ENCODE data around the gene DPYD. TPM values are rescaled to one million over a fixed set of nuclear protein-coding genes. Genes with fewer than 3 reads are reported as not detected.

DPYD gene
- polyA plus RNA-seq, 1 of the 3 experiments (the other 2 are of a cell fraction): 23.0 TPM

GRCh38 chr1:97898948-97899347 lies 21.9 kb downstream of the DPYD start (continued):
- TF ChIP-seq REST (IDR thresholded peaks at IDR 0.05; ENCODE audit: low read depth, low read length) (no peak), MEF2A (IDR thresholded peaks at IDR 0.05; ENCODE audit: borderline replicate concordance, low read depth) (no peak), YY1 (IDR thresholded peaks at IDR 0.05; ENCODE audit: low read depth) (no peak), GABPA (IDR thresholded peaks at IDR 0.05; ENCODE audit: low read depth) (no peak), FOXJ3 (CRISPR knock-in tag; IDR thresholded peaks at IDR 0.05) (no peak)

- H3F3A ChIP-seq (replicated peaks; ENCODE audit: insufficient read depth): peaks cover 32% of the 10 kb centered on the region
- H4K20me1 ChIP-seq (ENCODE audit: insufficient read depth): peaks cover 9% of the 10 kb centered on the region
- ChIA-PET CTCF (interaction anchor here (1.0 to 1.2 kb wide), 2 partner anchors 9 to 14 kb away, joined by 3 read pairs; no protein-coding TSS in a partner anchor), POLR2A (no interaction called here)
- H3K27ac ChIP-seq (ENCODE audit: low read depth in 2 of 2, low read length in 1 of 2): no peak overlapping the region
- H3K9ac ChIP-seq: no peak overlapping the region
- H3K79me2 ChIP-seq (ENCODE audit: insufficient read depth): peaks cover 98% of the 10 kb centered on the region
- H3K9me3 ChIP-seq: no peaks in the 10 kb centered on the region
- H3K27me3 ChIP-seq (ENCODE audit: insufficient read depth): no peaks in the 10 kb centered on the region
- no peaks in the 10 kb centered on the region for H3K9me2 ChIP-seq
- H3K4me1 ChIP-seq (ENCODE audit: control insufficient read depth in 1 of 2, insufficient read depth in 2 of 2, low read depth in 1 of 2, low read length in 1 of 2): peaks cover 0 to 20% of the 10 kb centered on the region in 2 experiments; a peak in 2 of 4 replicates
- DNase-seq: no peak
- no peak for TF ChIP-seq IRF3 (IDR thresholded peaks at IDR 0.05; ENCODE audit: low read depth, low read length)
- no peak for TF ChIP-seq NFIC (IDR thresholded peaks at IDR 0.05; ENCODE audit: borderline replicate concordance)
- no peak for TF ChIP-seq ELF1 (IDR thresholded peaks at IDR 0.05)
- H2AFZ ChIP-seq (ENCODE audit: low read depth): no peak overlapping the region
- H3K4me2 ChIP-seq: no peak overlapping the region
- H3K4me3 ChIP-seq (ENCODE audit: low read depth in 2 of 2, low read length in 1 of 2): no peak overlapping the region
- peaks cover 2 to 53% of the 10 kb centered on the region in 2 experiments for H3K36me3 ChIP-seq (replicated peaks in 1 of 2; ENCODE audit: control insufficient read depth in 1 of 2, insufficient read depth in 2 of 2, low read length in 1 of 2)
- 94% methylated on average over 1 of the region's 1 CpG for WGBS (ENCODE audit: low lambda C conversion rate)
Measured at GRCh38 chr1:97895278-97895677, 25.6 kb downstream of the DPYD start.

- Histone ChIP-seq H4K20me1 (ENCODE audit: insufficient read depth) (peaks cover 12% of the 10 kb centered on the region), H3K9ac (no peak overlapping the region), H3K27me3 (ENCODE audit: insufficient read depth) (no peaks in the 10 kb centered on the region), H3K4me2 (peak overlapping the region; percentile 11; the same call in 1 of the 2 replicates), H3K9me2 (no peaks in the 10 kb centered on the region), H2AFZ (ENCODE audit: low read depth) (no peak overlapping the region), H3F3A (replicated peaks; ENCODE audit: insufficient read depth) (peaks cover 40% of the 10 kb centered on the region), H3K79me2 (ENCODE audit: insufficient read depth) (peaks cover 98% of the 10 kb centered on the region), H3K4me3 (ENCODE audit: low read depth in 2 of 2, low read length in 1 of 2) (no peak overlapping the region), H3K36me3 (replicated peaks in 1 of 2; ENCODE audit: control insufficient read depth in 1 of 2, insufficient read depth in 2 of 2, low read length in 1 of 2) (peaks cover 2 to 50% of the 10 kb centered on the region in 2 experiments), H3K27ac (ENCODE audit: low read depth in 2 of 2, low read length in 1 of 2) (peak overlapping the region in 1 of 2 experiments; percentile 68; a peak in 3 of 4 replicates), H3K4me1 (ENCODE audit: control insufficient read depth in 1 of 2, insufficient read depth in 2 of 2, low read depth in 1 of 2, low read length in 1 of 2) (peaks cover 0 to 20% of the 10 kb centered on the region in 2 experiments; a peak in 2 of 4 replicates), H3K9me3 (peaks cover 8% of the 10 kb centered on the region)
- POLR2A ChIA-PET: no interaction called here
- CTCF ChIA-PET: interaction anchor here (0.7 to 1.1 kb wide), 2 partner anchors 20 to 314 kb away, joined by 3 read pairs; no protein-coding TSS in a partner anchor
- DNase-seq: no peak
- TF ChIP-seq PBX3 (IDR thresholded peaks at IDR 0.05) (peak; percentile 63), FOSL2 (IDR thresholded peaks at IDR 0.05; ENCODE audit: borderline replicate concordance, low read depth) (peak; percentile 46; the same call in 1 of the 2 replicates), RXRA (IDR thresholded peaks at IDR 0.05; ENCODE audit: borderline replicate concordance, low read depth) (no peak), JUND (IDR thresholded peaks at IDR 0.05) (peak; percentile 29; the same call in 1 of the 2 replicates), EZH2phosphoT487 (IDR thresholded peaks at IDR 0.05; ENCODE audit: borderline replicate concordance, low read depth) (no peak), ELF1 (IDR thresholded peaks at IDR 0.05) (no peak), MEF2A (IDR thresholded peaks at IDR 0.05; ENCODE audit: borderline replicate concordance, low read depth) (no peak), USF2 (IDR thresholded peaks at IDR 0.05; ENCODE audit: borderline replicate concordance, low read depth, low read length) (no peak), TCF12 (IDR thresholded peaks at IDR 0.05) (peak; percentile 66)
Measured at GRCh38 chr1:97893844-97894243, 27.0 kb downstream of the DPYD start.
